Colonic mucosa (tissue), 4 donors: ENCODE measurements around the gene AKT2. TPM values are rescaled to one million over a fixed set of nuclear protein-coding genes. Genes with fewer than 3 reads are reported as not detected.

Experiments
- DNase-seq: peaks from one replicate; pipeline ENCODE4 v3.0.0-alpha.2; 2020
- H3K27ac ChIP-seq: fragments of 200-600 bp; one replicate; pipeline ENCODE4 v1.8.0; 2021
- H3K27me3 ChIP-seq: fragments of 200-600 bp; one replicate; pipeline ENCODE4 v1.8.0; 2021
- H3K36me3 ChIP-seq: fragments of 200-600 bp; one replicate; pipeline ENCODE4 v1.8.0; 2021
- H3K4me1 ChIP-seq: fragments of 200-600 bp; one replicate; pipeline ENCODE4 v1.8.0; 2021; ENCODE audit warnings: mild to moderate bottlenecking
- H3K4me3 ChIP-seq: fragments of 200-600 bp; one replicate; pipeline ENCODE4 v1.8.0; 2021
- H3K9ac ChIP-seq, 2 donors: one replicate each; pipeline ENCODE4 v1.7.0; 2013; ENCODE audit warnings: control low read depth in 2 of 2, low read depth in 2 of 2, low read length in 2 of 2
- H3K9me3 ChIP-seq: fragments of 200-600 bp; one replicate; pipeline ENCODE4 v1.8.0; 2021
- intact Hi-C: fragments of 100-400 bp; cut with DNase I; formaldehyde crosslinking; loops from one replicate; pipeline ENCODE4 v1.14.1; 2022
- total RNA-seq, 2 donors: library from RNA; stranded (reverse); fragmentation: NEBNext Ultra II Directional in 1 of 2; extraction: Animal tissue kit (Norgen Biotek cat#: 25700) in 1 of 2; gene quantifications; one replicate each; pipeline ENCODE4 v1.2.1, GENCODE V29; 2021
- TF ChIP-seq, protein P1 (sequence below): fragments of 200-600 bp; IDR thresholded peaks from one replicate; pipeline ENCODE4 v1.8.0; 2022; ENCODE audit warnings: antibody characterized with exemption, mild to moderate bottlenecking
- donor health status: healthy.
- donor health status: DM: no; HTN: no; CAD: no.
- donor health status: DM: no; HTN: no; CAD: no.

AKT2 gene
- total RNA-seq, 2 donors from 2014 or later, result 95.4 to 119 TPM

DNA sequence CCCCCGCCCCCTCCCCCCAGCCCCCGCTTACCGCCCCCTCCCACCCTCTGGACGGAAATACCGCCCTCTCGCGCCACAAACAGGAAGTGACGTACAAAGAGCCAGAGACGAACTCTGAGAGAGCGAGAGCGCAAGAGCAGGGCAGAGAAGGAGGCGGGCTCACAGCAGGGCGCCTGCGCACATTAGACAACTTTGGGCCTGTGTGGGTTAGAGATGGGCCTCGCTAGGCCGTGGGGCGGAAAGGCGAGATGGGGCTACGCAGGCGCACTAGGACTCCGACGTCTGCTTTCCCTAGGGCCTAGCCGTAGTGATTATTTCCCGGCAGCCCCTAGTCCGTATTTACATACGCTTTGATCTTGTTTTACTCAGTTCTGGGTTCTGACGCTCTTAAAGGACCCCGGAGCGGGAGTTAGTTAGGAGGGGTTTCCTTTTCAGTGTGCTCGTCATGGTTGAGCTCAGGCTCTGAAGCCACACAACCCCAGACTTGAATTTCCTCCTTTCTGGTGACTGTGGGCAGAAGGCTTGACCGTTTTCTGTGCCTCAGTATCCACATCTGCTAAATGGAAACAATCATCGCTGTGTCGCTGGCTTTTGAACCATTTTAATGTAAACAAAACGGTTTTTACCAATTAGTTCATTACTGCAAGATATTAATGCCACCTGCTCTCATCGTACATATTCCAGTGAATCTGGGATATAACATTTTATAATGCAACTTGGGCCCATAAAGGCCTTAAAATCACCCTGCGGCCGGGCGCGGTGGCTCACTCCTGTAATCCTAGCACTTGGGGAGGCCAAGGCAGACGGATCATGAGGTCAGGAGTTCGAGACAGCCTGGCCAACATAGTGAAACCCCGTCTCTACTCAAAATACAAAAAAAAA is 449 bp upstream of the AKT2 start:
- intact Hi-C loops, result no loop called here
- peak; percentile 98 for DNase-seq

DNA sequence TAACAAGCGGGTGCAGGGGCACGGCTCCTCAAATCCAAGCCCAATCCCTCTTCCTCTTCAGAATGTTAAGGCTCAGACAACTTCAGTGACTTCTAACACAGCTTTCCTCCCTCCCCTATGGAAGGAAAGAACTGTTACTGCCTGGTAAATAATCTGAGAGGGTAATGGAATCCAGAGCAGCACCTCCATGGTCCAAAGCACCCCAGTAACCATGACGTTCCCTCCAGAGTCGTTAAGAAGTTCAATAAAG is 969 bp downstream of the AKT2 start:
- DNase-seq, result no peak
- Histone ChIP-seq H3K9ac (peak overlapping the region; percentile 89 to 98), H3K36me3 (no peaks in the 10 kb centered on the region), H3K27ac (peak overlapping the region; percentile 79), H3K4me1 (peaks cover 19% of the 10 kb centered on the region), H3K9me3 (no peaks in the 10 kb centered on the region), H3K27me3 (no peaks in the 10 kb centered on the region), H3K4me3 (peak overlapping the region; percentile 86)
- TF ChIP-seq, protein P1, sequence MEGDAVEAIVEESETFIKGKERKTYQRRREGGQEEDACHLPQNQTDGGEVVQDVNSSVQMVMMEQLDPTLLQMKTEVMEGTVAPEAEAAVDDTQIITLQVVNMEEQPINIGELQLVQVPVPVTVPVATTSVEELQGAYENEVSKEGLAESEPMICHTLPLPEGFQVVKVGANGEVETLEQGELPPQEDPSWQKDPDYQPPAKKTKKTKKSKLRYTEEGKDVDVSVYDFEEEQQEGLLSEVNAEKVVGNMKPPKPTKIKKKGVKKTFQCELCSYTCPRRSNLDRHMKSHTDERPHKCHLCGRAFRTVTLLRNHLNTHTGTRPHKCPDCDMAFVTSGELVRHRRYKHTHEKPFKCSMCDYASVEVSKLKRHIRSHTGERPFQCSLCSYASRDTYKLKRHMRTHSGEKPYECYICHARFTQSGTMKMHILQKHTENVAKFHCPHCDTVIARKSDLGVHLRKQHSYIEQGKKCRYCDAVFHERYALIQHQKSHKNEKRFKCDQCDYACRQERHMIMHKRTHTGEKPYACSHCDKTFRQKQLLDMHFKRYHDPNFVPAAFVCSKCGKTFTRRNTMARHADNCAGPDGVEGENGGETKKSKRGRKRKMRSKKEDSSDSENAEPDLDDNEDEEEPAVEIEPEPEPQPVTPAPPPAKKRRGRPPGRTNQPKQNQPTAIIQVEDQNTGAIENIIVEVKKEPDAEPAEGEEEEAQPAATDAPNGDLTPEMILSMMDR, result no peak
- intact Hi-C loops, result no loop called here

More for the DNA sequence above, 449 bp upstream of the AKT2 start:
- Histone ChIP-seq H3K36me3 (no peaks in the 10 kb centered on the region), H3K9me3 (no peaks in the 10 kb centered on the region), H3K27ac (peak overlapping the region; percentile 79), H3K27me3 (no peaks in the 10 kb centered on the region), H3K4me1 (peaks cover 9% of the 10 kb centered on the region), H3K9ac (peak overlapping the region; percentile 15 to 86), H3K4me3 (peak overlapping the region; percentile 86)
- TF ChIP-seq, protein P1, result no peak

DNA sequence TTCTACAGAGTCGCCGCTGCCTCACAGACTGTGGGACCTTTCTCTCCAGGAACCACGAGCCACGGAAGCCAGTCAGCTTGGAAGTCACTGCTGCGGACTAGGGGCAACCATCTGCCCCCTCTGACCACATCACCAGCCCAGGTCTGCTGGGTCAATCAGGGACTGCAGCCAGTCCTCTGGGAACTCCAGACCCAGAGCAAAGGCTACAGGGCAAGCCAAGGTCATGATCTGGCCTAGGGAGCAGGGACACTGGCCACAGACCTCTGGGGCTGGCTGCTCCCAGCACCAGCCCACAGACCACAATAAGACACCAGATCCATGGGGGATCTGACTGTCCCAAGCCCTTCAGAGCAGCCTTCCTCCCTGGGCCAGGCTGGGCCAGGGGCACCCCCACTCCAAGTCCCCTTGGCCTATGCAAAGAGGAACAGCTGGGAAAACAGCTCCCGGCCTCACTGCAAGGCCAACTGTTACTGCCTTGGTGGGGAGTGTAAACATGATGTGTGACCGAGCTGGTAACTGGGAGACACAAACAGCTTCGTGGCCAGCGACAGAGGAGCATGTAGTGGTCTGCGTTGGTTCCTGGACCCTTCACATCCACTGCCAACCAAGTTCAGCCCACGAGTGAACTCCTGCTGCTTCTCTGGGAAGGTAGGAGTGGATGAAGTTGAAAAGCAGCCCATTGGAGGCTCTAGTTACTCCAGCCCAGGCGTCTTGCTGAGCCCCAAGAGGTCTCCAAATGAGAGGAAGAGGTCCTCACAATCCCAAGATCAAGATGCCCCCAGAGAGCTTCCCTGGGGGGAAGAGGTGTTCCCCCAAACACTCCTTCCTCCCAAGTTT is 1.5 kb downstream of the AKT2 start:
- Histone ChIP-seq H3K4me1 (peaks cover 19% of the 10 kb centered on the region), H3K27ac (peak overlapping the region; percentile 79), H3K4me3 (peak overlapping the region; percentile 86), H3K36me3 (no peaks in the 10 kb centered on the region), H3K27me3 (no peaks in the 10 kb centered on the region), H3K9me3 (no peaks in the 10 kb centered on the region), H3K9ac (peak overlapping the region; percentile 13 to 98)
- TF ChIP-seq, protein P1, result no peak
- intact Hi-C loops, result no loop called here
- DNase-seq, result peak; percentile 31

DNA sequence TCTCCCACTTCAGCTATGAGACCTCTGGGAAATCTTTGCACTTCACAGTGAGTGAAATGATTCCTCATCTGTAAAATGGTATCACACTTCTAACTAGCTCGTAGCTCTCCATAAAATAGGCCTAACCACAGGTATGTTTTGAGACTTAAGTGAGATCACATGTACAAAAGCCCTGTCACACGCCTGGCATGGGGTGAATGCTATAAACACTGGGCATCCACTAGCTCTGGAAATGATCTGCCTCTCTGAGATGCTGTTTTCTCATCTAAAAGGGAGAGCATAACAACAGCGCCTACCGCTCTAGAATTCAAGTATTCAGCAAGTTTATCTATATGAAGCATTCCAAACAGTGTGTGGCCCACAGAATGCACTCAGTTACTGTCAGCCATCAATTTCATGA is 2.2 kb downstream of the AKT2 start:
- Histone ChIP-seq H3K4me1 (peaks cover 19% of the 10 kb centered on the region), H3K9me3 (no peaks in the 10 kb centered on the region), H3K27ac (no peak overlapping the region), H3K27me3 (no peaks in the 10 kb centered on the region), H3K9ac (peak overlapping the region in 1 of 2 donors; percentile 98), H3K36me3 (no peaks in the 10 kb centered on the region), H3K4me3 (no peak overlapping the region)
- no peak for DNase-seq
- intact Hi-C loops, result no loop called here
- TF ChIP-seq, protein P1, result no peak

DNA sequence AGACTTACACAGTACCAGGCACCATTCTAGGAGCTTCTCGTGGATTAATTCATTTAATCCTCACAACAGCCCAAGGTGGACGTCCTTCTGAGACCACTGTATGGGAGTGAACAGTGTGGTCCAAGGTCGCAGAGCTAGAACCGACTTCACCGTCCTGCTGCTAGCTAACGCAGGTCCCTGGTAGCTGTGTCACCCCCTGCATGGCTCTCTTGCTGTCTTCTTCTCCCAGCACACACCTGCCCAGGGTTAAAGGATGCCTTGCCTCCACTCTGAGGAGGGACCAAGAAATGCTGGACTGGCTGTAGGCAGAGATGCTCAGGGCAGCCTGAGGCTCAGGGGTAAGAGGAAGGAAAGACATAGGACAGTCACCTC is 3.0 kb downstream of the AKT2 start:
- H3K27ac ChIP-seq, result no peak overlapping the region
- peaks cover 19% of the 10 kb centered on the region for H3K4me1 ChIP-seq
- TF ChIP-seq, protein P1, result no peak
- no peaks in the 10 kb centered on the region for H3K9me3 ChIP-seq
- DNase-seq, result no peak
- no peak overlapping the region for H3K4me3 ChIP-seq
- no peaks in the 10 kb centered on the region for H3K36me3 ChIP-seq
- H3K27me3 ChIP-seq, result no peaks in the 10 kb centered on the region
- intact Hi-C loops, result no loop called here
- H3K9ac ChIP-seq, result no peak overlapping the region
